Uterus (tissue), 2 donors: ENCODE data around the gene AP2B1.

Source experiments
- CTCF ChIP-seq, 4 experiments: fragments of 200-600 bp in 2 of 4; fragments of 450-650 bp in 2 of 4; sonication (generic) in 2 of 4; IDR thresholded peaks; one replicate each; pipeline ENCODE4 v1.5.1; 2016 to 2019; ENCODE audit warnings: antibody characterized with exemption in 4 of 4, mild to moderate bottlenecking in 2 of 4, moderate library complexity in 1 of 4
- POLR2A ChIP-seq, 2 donors: fragments of 450-650 bp; IDR thresholded peaks; one replicate each; pipeline ENCODE4 v1.6.1; 2016; ENCODE audit warnings: antibody characterized with exemption in 2 of 2, mild to moderate bottlenecking in 1 of 2, moderate library complexity in 1 of 2

GRCh38 chr17:35735036-35735805 lies 148.1 kb downstream of the AP2B1 start:
- TF ChIP-seq CTCF (IDR thresholded peaks at IDR 0.05) (no peak), POLR2A (IDR thresholded peaks at IDR 0.05) (no peak)
